ENCODE measurements around the gene IL1R2.

IL1R2 gene, protein sequence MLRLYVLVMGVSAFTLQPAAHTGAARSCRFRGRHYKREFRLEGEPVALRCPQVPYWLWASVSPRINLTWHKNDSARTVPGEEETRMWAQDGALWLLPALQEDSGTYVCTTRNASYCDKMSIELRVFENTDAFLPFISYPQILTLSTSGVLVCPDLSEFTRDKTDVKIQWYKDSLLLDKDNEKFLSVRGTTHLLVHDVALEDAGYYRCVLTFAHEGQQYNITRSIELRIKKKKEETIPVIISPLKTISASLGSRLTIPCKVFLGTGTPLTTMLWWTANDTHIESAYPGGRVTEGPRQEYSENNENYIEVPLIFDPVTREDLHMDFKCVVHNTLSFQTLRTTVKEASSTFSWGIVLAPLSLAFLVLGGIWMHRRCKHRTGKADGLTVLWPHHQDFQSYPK

DNA sequence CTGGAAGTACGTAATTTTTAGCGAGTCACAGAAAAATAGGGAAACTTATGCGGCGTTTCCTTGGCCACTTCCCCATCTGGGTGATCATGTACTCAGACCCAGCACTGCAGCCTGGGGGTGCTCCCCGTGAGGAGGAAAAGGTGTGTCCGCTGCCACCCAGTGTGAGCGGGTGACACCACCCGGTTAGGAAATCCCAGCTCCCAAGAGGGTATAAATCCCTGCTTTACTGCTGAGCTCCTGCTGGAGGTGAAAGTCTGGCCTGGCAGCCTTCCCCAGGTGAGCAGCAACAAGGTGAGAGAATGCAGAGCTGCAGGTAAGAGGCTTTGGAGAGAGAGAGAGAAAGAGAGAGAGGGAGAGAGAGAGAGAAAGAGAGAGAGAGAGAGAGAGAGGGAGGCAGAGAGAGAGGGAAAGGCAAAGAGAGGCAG, at the start of gene IL1R2:
Gene IL1R2 (plus strand): TSS at position 240 of the 425 bp plus-strand sequence. CDS start 16,616 bp downstream, outside the sequence.
- H3K27me3 Mint-ChIP-seq = peaks cover 30% of the 10 kb centered on the region
- no peak within 1 kb of the TSS for H3K4me3 Mint-ChIP-seq
- DNase-seq = no peak
- H3K36me3 Mint-ChIP-seq (ENCODE audit: low read depth) = no peaks in the 10 kb centered on the region
- peaks cover 22% of the 10 kb centered on the region for H3K4me1 Mint-ChIP-seq (ENCODE audit: low read depth)
- no peak within 1 kb of the TSS for H3K27ac Mint-ChIP-seq
- H3K9me3 Mint-ChIP-seq = no peaks in the 10 kb centered on the region

DNA sequence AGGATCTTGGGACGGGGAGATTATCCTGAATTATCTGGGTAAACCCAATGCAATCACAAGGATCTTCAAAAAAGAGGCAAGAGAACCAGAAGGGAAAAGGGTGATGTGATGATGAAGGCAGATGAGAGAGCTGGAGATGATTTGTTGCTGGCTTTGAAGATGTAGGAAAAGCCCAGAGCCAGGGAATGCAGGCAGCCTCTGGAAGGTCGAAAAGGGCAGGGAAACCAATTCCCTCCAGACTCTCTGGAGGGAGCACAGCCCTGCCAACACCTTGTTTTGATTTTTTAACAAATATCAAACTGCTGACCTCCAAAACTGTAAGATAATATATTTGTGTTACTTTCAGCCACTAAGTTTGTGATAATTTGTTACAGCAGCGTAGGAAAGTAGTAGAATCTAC, 48.9 kb upstream of the IL1R2 start:
- Mint-ChIP-seq H3K9me3 (peaks cover 9% of the 10 kb centered on the region), H3K27me3 (peaks cover 7% of the 10 kb centered on the region), H3K36me3 (ENCODE audit: low read depth) (no peaks in the 10 kb centered on the region), H3K4me3 (no peak overlapping the region), H3K4me1 (ENCODE audit: low read depth) (no peaks in the 10 kb centered on the region), H3K27ac (no peak overlapping the region)
- DNase-seq = no peak

DNA sequence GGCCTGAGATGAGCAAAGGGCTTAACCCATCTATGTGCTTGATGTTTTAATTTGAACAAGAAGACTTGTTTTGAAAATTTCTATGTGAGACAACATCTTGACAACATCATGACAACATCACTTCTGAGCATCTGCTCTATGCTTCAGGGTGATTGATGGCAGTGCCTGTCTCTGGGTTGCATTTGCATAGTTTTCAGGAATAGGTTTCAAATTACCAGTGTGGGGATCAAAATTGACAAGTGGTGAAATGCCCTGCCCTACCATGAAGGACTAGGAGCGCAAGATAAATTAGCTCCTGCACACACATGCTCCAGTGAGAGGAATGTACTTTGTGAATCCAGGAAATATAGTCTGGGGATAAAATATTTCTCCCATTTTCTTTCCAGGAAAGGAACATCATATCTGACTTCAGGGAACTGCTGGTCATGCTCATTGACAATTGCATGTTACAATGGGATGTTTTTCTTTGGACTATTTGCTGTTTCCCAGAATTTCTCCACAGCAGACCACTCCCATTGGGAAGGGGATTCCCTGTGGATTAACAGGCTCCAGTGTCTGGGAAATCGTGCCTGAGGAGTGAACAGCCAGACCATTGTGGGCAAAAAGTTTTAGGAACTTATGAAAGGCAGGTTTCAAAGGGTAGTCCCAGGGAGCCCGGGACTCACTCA, 45.3 kb upstream of the IL1R2 start:
- H3K9me3 Mint-ChIP-seq = peaks cover 3% of the 10 kb centered on the region
- H3K4me1 Mint-ChIP-seq (ENCODE audit: low read depth) = peaks cover 9% of the 10 kb centered on the region
- DNase-seq = no peak
- H3K27me3 Mint-ChIP-seq = peaks cover 4% of the 10 kb centered on the region
- H3K4me3 Mint-ChIP-seq = no peak overlapping the region
- H3K27ac Mint-ChIP-seq = no peak overlapping the region
- no peaks in the 10 kb centered on the region for H3K36me3 Mint-ChIP-seq (ENCODE audit: low read depth)

GRCh38 chr2:101947374-101947773, 44.4 kb upstream of the IL1R2 start:
- Mint-ChIP-seq H3K27me3 (peaks cover 4% of the 10 kb centered on the region), H3K27ac (no peak overlapping the region), H3K9me3 (peaks cover 3% of the 10 kb centered on the region), H3K36me3 (ENCODE audit: low read depth) (no peaks in the 10 kb centered on the region), H3K4me1 (ENCODE audit: low read depth) (peaks cover 17% of the 10 kb centered on the region), H3K4me3 (no peak overlapping the region)
- no peak for DNase-seq

GRCh38 chr2:101948625-101949155, 43.1 kb upstream of the IL1R2 start:
- H3K27ac Mint-ChIP-seq = no peak overlapping the region
- DNase-seq = no peak
- H3K36me3 Mint-ChIP-seq (ENCODE audit: low read depth) = no peaks in the 10 kb centered on the region
- H3K27me3 Mint-ChIP-seq = peaks cover 4% of the 10 kb centered on the region
- peaks cover 19% of the 10 kb centered on the region for H3K4me1 Mint-ChIP-seq (ENCODE audit: low read depth)
- peaks cover 3% of the 10 kb centered on the region for H3K9me3 Mint-ChIP-seq
- no peak overlapping the region for H3K4me3 Mint-ChIP-seq

DNA sequence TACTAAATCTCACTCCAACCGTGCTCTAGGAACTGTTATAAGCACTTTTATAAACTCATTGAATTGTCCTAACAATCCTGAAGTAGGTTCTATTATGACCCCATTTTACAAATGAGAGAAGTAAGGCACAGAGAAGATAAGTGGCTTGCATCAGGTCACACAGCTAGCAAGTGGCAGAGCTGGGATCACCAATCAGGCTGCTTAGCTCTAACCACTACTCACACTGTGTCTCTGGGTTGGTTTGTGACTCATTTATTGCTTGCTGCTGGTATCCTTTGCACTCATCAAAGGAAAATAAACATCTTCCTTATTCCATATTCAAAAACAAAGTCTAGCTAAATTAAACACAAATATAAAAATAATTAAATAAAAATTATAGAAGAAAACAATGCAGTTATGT, 42.5 kb upstream of the IL1R2 start:
- H3K4me3 Mint-ChIP-seq = no peak overlapping the region
- peaks cover 19% of the 10 kb centered on the region for H3K4me1 Mint-ChIP-seq (ENCODE audit: low read depth)
- H3K27ac Mint-ChIP-seq = no peak overlapping the region
- H3K36me3 Mint-ChIP-seq (ENCODE audit: low read depth) = no peaks in the 10 kb centered on the region
- no peak for DNase-seq
- peaks cover 4% of the 10 kb centered on the region for H3K27me3 Mint-ChIP-seq
- H3K9me3 Mint-ChIP-seq = peaks cover 3% of the 10 kb centered on the region

DNA sequence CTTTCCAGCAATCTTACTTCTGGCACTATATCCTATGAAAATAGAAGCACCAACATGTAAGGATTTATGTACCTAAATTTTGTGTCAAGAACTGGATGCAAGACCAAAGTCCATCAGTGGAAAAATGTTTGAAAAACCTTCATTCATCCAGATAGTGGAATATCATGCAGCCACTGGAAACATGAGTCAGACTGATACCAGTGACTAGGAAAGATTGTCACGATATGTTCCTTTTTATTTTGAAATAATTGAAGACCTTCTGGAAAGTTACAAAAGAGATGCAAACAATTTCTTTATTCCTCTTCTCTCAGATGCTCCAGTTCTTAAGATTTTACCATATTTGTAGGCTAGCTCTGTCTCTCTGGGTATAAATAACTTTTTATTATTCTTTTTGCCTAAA, 40.5 kb upstream of the IL1R2 start:
- peak overlapping the region; percentile 31 for H3K27ac Mint-ChIP-seq
- no peak for DNase-seq
- no peak overlapping the region for H3K4me3 Mint-ChIP-seq
- H3K9me3 Mint-ChIP-seq = peaks cover 3% of the 10 kb centered on the region
- peaks cover 4% of the 10 kb centered on the region for H3K27me3 Mint-ChIP-seq
- no peaks in the 10 kb centered on the region for H3K36me3 Mint-ChIP-seq (ENCODE audit: low read depth)
- peaks cover 19% of the 10 kb centered on the region for H3K4me1 Mint-ChIP-seq (ENCODE audit: low read depth)

DNA sequence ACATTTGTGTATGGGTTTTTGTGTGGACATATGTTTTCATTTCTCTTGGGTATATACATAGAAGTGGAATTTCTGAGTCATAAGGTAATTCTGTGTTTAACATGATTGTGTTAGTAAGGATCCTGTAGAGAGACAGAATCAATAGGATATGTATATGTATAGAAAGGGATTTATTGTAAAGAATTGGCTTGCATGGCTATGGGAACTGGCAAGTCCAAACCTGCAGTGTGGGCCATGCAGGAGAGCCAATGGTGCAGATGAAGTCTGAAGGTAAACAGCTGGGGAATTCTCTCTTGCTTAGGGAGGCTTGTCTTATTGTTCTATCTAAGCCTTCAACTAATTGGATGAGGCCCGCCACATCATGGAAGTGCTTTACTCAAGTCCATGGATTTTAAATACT, 39.2 kb upstream of the IL1R2 start:
- H3K36me3 Mint-ChIP-seq (ENCODE audit: low read depth) = no peaks in the 10 kb centered on the region
- peaks cover 19% of the 10 kb centered on the region for H3K4me1 Mint-ChIP-seq (ENCODE audit: low read depth)
- H3K4me3 Mint-ChIP-seq = no peak overlapping the region
- peaks cover 11% of the 10 kb centered on the region for H3K9me3 Mint-ChIP-seq
- DNase-seq = no peak
- H3K27ac Mint-ChIP-seq = no peak overlapping the region
- H3K27me3 Mint-ChIP-seq = peaks cover 4% of the 10 kb centered on the region

DNA sequence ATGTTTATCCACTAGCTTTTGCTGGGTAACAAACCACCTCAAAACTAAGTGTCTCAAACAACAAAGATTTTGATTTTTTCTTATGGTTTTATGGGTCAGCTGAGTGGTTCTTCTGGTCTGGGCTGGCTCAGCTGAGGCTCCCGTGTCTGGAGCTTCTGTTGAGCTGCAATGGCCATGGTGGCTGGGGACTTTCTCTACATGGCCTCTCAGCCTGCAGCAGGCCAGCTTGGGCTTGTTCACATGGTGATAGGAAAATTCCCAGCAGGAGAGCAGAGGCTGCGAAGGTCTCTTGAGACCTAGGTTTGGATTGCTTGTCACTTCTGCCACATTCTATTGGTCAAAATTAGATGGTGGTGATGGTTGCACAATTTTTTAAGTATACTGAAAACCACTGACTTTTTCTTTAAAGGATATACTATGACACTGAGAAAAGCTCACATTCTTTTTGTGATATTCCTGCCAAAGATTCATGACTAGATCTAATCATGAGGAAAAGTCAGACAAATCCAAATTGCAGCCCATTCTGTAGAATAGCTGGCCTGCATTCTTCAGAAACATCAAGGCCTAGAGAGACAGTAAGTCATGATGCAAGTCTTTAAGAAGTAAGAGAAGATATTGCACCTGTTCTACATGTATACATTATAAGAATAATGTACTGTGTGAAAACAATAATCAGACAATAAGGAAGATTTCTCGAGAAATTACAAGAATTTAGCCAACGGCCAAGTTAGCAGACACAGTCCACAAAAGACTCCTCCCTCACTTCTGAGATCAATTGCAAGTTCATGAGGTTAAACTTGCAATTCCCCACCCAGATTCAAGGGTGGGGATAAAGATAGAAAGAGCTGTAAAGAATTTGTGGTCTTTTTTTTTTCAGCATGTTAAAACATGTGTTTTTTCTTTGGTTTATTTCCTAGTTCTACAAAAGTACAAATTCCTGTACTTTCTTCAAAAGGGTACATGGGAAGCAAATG, 35.0 kb upstream of the IL1R2 start:
- DNase-seq = no peak
- H3K4me3 Mint-ChIP-seq = no peak overlapping the region
- H3K9me3 Mint-ChIP-seq = peaks cover 15% of the 10 kb centered on the region
- H3K4me1 Mint-ChIP-seq (ENCODE audit: low read depth) = peaks cover 16% of the 10 kb centered on the region
- H3K27ac Mint-ChIP-seq = no peak overlapping the region
- H3K27me3 Mint-ChIP-seq = no peaks in the 10 kb centered on the region
- H3K36me3 Mint-ChIP-seq (ENCODE audit: low read depth) = no peaks in the 10 kb centered on the region

GRCh38 chr2:101958061-101958460, 33.7 kb upstream of the IL1R2 start:
- H3K27me3 Mint-ChIP-seq = no peaks in the 10 kb centered on the region
- H3K4me1 Mint-ChIP-seq (ENCODE audit: low read depth) = peaks cover 7% of the 10 kb centered on the region
- H3K27ac Mint-ChIP-seq = no peak overlapping the region
- H3K4me3 Mint-ChIP-seq = no peak overlapping the region
- no peaks in the 10 kb centered on the region for H3K36me3 Mint-ChIP-seq (ENCODE audit: low read depth)
- H3K9me3 Mint-ChIP-seq = peaks cover 15% of the 10 kb centered on the region
- no peak for DNase-seq

- H3K4me3 Mint-ChIP-seq = no peak overlapping the region
- H3K27me3 Mint-ChIP-seq = no peaks in the 10 kb centered on the region
- H3K4me1 Mint-ChIP-seq (ENCODE audit: low read depth) = peaks cover 7% of the 10 kb centered on the region
- DNase-seq = no peak
- peaks cover 15% of the 10 kb centered on the region for H3K9me3 Mint-ChIP-seq
- H3K27ac Mint-ChIP-seq = no peak overlapping the region
- no peaks in the 10 kb centered on the region for H3K36me3 Mint-ChIP-seq (ENCODE audit: low read depth)
Observed at GRCh38 chr2:101960819-101961337, 30.9 kb upstream of the IL1R2 start.

DNA sequence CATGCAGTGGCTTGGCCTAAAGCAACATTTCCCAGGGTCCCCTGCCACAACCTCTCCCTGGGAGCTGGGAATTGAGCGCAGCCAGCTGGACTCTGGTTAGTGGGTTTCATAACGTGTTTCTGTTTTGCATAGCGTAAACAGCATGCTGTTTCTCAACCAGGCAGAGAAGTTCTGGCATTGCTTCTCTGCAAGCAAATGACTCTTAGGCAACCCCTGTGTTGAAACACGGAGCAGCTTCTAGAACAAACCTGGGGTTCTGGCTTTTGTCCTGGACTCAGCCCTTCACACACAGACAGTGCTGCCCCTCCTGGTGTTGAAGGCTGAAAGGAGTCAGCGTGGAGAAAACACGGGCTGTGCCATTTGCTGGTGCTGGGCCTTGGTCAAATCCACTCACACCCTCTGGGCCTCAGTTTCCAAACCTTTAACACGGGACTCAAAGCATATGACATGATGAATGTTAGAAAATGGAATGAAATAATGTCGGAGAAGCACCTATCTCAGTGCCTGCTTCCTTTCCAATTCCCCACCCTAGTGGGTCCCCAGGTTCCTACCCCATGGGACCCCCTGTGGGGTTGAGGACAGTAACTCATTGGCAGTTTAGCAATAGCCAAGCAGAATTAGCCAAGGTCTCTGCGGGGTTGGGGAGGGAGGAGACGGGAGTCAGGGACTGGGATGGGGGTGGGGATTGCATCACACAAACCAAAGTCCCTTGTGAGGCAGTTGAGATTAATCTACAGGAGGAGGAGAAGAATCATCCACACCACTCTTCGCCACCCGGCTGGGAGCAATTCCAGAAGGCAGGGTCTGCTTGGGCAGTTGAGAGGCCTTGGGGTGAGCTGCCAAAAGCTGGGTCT, 30.2 kb upstream of the IL1R2 start:
- H3K36me3 Mint-ChIP-seq (ENCODE audit: low read depth) = no peaks in the 10 kb centered on the region
- H3K4me1 Mint-ChIP-seq (ENCODE audit: low read depth) = peaks cover 7% of the 10 kb centered on the region
- peaks cover 15% of the 10 kb centered on the region for H3K9me3 Mint-ChIP-seq
- no peaks in the 10 kb centered on the region for H3K27me3 Mint-ChIP-seq
- H3K4me3 Mint-ChIP-seq = no peak overlapping the region
- DNase-seq = no peak
- H3K27ac Mint-ChIP-seq = no peak overlapping the region

DNA sequence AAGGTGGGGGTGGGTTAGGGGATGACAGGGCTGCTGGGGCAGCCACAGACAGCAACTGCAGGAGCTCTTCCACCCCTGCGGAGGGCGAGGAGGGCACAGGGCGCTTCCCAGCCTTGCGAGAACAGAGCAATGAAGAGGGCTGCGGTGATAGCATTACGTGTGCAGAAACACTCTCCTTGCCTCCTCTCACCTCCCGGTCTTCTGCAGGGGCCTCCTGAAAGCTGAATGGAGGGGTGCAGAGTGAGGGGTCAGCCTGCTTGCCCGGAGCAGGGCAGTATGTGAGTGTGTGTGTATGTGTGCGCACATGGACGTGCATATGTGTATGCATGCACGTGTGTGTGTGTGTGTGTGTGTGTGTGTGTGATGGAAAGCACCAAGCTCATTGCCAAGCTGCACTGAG, 29.5 kb upstream of the IL1R2 start:
- DNase-seq = no peak
- H3K27ac Mint-ChIP-seq = no peak overlapping the region
- H3K4me1 Mint-ChIP-seq (ENCODE audit: low read depth) = peaks cover 7% of the 10 kb centered on the region
- no peaks in the 10 kb centered on the region for H3K27me3 Mint-ChIP-seq
- peaks cover 9% of the 10 kb centered on the region for H3K9me3 Mint-ChIP-seq
- no peaks in the 10 kb centered on the region for H3K36me3 Mint-ChIP-seq (ENCODE audit: low read depth)
- H3K4me3 Mint-ChIP-seq = no peak overlapping the region
